Measurements from ENCODE around the gene FKBP1A. TPM values are rescaled to one million over a fixed set of nuclear protein-coding genes. Genes with fewer than 3 reads are reported as not detected.

FKBP1A gene
- total and polyA plus RNA-seq, 10 of the 15 experiments (the other 5 are each of a cell fraction or from before 2014, with no cell fraction given): 103 to 687 (median 254) TPM

- TF ChIP-seq EGR1 (IDR thresholded peaks at IDR 0.05; ENCODE audit: borderline replicate concordance in 1 of 2, low read depth in 2 of 2, low read length in 2 of 2) (0 out of 3 replicates have a peak, but pooled peaks of 1 of the 2 experiments have one; percentile 14), ZBTB40 (IDR thresholded peaks at IDR 0.05; ENCODE audit: borderline replicate concordance) (no peak), HDGF (IDR thresholded peaks at IDR 0.05) (0 out of 2 replicates have a peak, but pooled peaks have one; percentile 25)
These were observed 1.0 kb downstream of the FKBP1A start (continued) for GRCh38 chr20:1391640-1392442.

Data from GM12878 (cell line).